A549 (cell line): Measurements from ENCODE around the gene UTS2B.

Source experiments
- RFX5 ChIP-seq: fragments of 450-650 bp; IDR thresholded peaks from 2 replicates; pipeline ENCODE4 v1.7.1; 2014; ENCODE audit warnings: antibody characterized with exemption, mild to moderate bottlenecking, moderate library complexity
- TF ChIP-seq, protein P1 (sequence below): fragments of >200 bp; sonication (Bioruptor Twin); formaldehyde crosslinking; IDR thresholded peaks from 3 replicates; pipeline ENCODE4 v1.5.1; 2016

- no peak for TF ChIP-seq RFX5
- TF ChIP-seq, protein P1, sequence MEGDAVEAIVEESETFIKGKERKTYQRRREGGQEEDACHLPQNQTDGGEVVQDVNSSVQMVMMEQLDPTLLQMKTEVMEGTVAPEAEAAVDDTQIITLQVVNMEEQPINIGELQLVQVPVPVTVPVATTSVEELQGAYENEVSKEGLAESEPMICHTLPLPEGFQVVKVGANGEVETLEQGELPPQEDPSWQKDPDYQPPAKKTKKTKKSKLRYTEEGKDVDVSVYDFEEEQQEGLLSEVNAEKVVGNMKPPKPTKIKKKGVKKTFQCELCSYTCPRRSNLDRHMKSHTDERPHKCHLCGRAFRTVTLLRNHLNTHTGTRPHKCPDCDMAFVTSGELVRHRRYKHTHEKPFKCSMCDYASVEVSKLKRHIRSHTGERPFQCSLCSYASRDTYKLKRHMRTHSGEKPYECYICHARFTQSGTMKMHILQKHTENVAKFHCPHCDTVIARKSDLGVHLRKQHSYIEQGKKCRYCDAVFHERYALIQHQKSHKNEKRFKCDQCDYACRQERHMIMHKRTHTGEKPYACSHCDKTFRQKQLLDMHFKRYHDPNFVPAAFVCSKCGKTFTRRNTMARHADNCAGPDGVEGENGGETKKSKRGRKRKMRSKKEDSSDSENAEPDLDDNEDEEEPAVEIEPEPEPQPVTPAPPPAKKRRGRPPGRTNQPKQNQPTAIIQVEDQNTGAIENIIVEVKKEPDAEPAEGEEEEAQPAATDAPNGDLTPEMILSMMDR, result no peak
Observed at GRCh38 chr3:191376516-191377141, 46.3 kb upstream of the UTS2B start.
